Suprapubic skin (tissue), 4 donors: ENCODE measurements around the gene DXO.

Experiments
- POLR2A ChIP-seq, 2 donors: fragments of 450-650 bp; IDR thresholded peaks; one replicate each; pipeline ENCODE4 v1.6.1; 2017; ENCODE audit warnings: antibody characterized with exemption in 2 of 2, mild to moderate bottlenecking in 2 of 2, moderate library complexity in 2 of 2
- POLR2AphosphoS5 ChIP-seq, 3 donors: sonication (generic); formaldehyde crosslinking; IDR thresholded peaks; one replicate each; pipeline ENCODE4 v1.6.1; 2017; ENCODE audit warnings: antibody characterized with exemption in 3 of 3
- TF ChIP-seq, protein P1 (sequence below), 2 donors: fragments of 200-600 bp in 1 of 2; fragments of 450-650 bp in 1 of 2; sonication (generic) in 1 of 2; IDR thresholded peaks; one replicate each; pipeline ENCODE4 v1.5.1; 2016 to 2019; ENCODE audit warnings: antibody characterized with exemption in 2 of 2, mild to moderate bottlenecking in 1 of 2, moderate library complexity in 1 of 2

DNA sequence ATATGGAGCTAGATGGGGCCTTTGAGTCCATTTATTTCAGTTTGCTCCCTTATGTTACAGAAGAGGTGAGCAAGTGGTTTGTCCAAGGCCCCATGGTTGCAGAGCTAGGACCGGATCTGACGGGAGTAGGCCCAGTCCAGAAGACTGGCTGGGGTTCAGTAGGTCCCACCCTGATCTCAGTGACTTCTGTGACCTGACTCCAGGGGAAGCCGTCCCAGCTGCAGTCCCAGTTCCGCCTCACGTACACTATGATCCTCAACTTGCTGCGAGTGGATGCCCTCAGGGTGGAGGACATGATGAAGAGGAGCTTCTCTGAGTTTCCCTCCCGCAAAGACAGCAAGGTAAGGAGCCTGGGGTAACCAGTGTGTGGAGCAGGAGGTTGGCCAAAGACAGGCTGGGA is 5.4 kb downstream of the DXO start:
- TF ChIP-seq, protein P1, sequence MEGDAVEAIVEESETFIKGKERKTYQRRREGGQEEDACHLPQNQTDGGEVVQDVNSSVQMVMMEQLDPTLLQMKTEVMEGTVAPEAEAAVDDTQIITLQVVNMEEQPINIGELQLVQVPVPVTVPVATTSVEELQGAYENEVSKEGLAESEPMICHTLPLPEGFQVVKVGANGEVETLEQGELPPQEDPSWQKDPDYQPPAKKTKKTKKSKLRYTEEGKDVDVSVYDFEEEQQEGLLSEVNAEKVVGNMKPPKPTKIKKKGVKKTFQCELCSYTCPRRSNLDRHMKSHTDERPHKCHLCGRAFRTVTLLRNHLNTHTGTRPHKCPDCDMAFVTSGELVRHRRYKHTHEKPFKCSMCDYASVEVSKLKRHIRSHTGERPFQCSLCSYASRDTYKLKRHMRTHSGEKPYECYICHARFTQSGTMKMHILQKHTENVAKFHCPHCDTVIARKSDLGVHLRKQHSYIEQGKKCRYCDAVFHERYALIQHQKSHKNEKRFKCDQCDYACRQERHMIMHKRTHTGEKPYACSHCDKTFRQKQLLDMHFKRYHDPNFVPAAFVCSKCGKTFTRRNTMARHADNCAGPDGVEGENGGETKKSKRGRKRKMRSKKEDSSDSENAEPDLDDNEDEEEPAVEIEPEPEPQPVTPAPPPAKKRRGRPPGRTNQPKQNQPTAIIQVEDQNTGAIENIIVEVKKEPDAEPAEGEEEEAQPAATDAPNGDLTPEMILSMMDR (IDR thresholded peaks at IDR 0.05): no peak
- no peak for TF ChIP-seq POLR2A (IDR thresholded peaks at IDR 0.05)
- no peak for TF ChIP-seq POLR2AphosphoS5 (IDR thresholded peaks at IDR 0.05)
